Measurements from ENCODE around the gene MOGAT3. TPM values are rescaled to one million over a fixed set of nuclear protein-coding genes. Genes with fewer than 3 reads are reported as not detected.
A peak's percentile ranks its signal among the peaks of the same experiment; 100 is the strongest.

The MOGAT3 gene
- total RNA-seq, 1 donor from 2014 or later, result not detected

GRCh38 chr7:101220295-101220694 is 19.5 kb upstream of the MOGAT3 start:
- intact Hi-C loops (cut with micrococcal nuclease), result no loop called here
- no peaks in the 10 kb centered on the region for H3K9me3 ChIP-seq (replicated peaks)

GRCh38 chr7:101218236-101219125 is 17.6 kb upstream of the MOGAT3 start:
- Histone ChIP-seq H3K9me3 (replicated peaks) (no peaks in the 10 kb centered on the region), H3K4me3 (peak overlapping the region; percentile 81), H3K27ac (replicated peaks) (peak overlapping the region; percentile 93), H3K36me3 (peaks cover 34% of the 10 kb centered on the region), H3K27me3 (ENCODE audit: low read depth) (no peaks in the 10 kb centered on the region), H3K4me1 (peaks cover 60% of the 10 kb centered on the region)
- intact Hi-C loops (cut with micrococcal nuclease), result no loop called here
- no peak for DNase-seq
- TF ChIP-seq CTCF (IDR thresholded peaks at IDR 0.05; ENCODE audit: borderline replicate concordance), result no peak

More at GRCh38 chr7:101220295-101220694, 19.5 kb upstream of the MOGAT3 start:
- Histone ChIP-seq H3K27ac (replicated peaks) (no peak overlapping the region), H3K27me3 (ENCODE audit: low read depth) (no peaks in the 10 kb centered on the region), H3K4me1 (peaks cover 53% of the 10 kb centered on the region), H3K36me3 (peaks cover 35% of the 10 kb centered on the region), H3K4me3 (no peak overlapping the region)
- no peak for TF ChIP-seq CTCF (IDR thresholded peaks at IDR 0.05; ENCODE audit: borderline replicate concordance)
- no peak for DNase-seq

- no peaks in the 10 kb centered on the region for H3K27me3 ChIP-seq (ENCODE audit: low read depth)
- peaks cover 60% of the 10 kb centered on the region for H3K4me1 ChIP-seq
- peak; percentile 95 for DNase-seq
- H3K27ac ChIP-seq (replicated peaks), result peak within 1 kb of the TSS; percentile 93
- H3K4me3 ChIP-seq, result peak within 1 kb of the TSS; percentile 81
- intact Hi-C loops (cut with micrococcal nuclease), result no loop called here
- H3K36me3 ChIP-seq, result peaks cover 34% of the 10 kb centered on the region
- H3K9me3 ChIP-seq (replicated peaks), result no peaks in the 10 kb centered on the region
- peak; percentile 50 for TF ChIP-seq CTCF (IDR thresholded peaks at IDR 0.05; ENCODE audit: borderline replicate concordance)
Measured at GRCh38 chr7:101217388-101218235, 16.8 kb upstream of the MOGAT3 start, which contains the start of the genes PLOD3 and ZNHIT1. TSS of gene PLOD3 (minus strand) at chr7:101217581. CDS start at chr7:101217274, 307 bp downstream. TSS of gene ZNHIT1 (plus strand) at chr7:101218165. CDS start at chr7:101218196, 31 bp downstream.

- Histone ChIP-seq H3K4me3 (peak overlapping the region; percentile 81), H3K9me3 (replicated peaks) (no peaks in the 10 kb centered on the region), H3K27ac (replicated peaks) (peak overlapping the region; percentile 93), H3K4me1 (peaks cover 60% of the 10 kb centered on the region), H3K27me3 (ENCODE audit: low read depth) (no peaks in the 10 kb centered on the region), H3K36me3 (peaks cover 39% of the 10 kb centered on the region)
- intact Hi-C loops (cut with micrococcal nuclease), result no loop called here
- no peak for DNase-seq
- no peak for TF ChIP-seq CTCF (IDR thresholded peaks at IDR 0.05; ENCODE audit: borderline replicate concordance)
Measured at GRCh38 chr7:101216860-101217387, 16.1 kb upstream of the MOGAT3 start.

Data from left ventricle myocardium inferior (tissue), 1 donor.